GM12878 (cell line): Measurements from ENCODE around the gene PSMA7. TPM values are rescaled to one million over a fixed set of nuclear protein-coding genes. Genes with fewer than 3 reads are reported as not detected.

Experiments used
- ATAC-seq: fragments of 200-7000 bp; cut with Tn5 transposase; 3 replicates; pipeline ENCODE4 v1.9.1; 2020; ENCODE audit warnings: mild to moderate bottlenecking, moderate library complexity
- BruUV-seq: library from RNA; stranded (reverse); fragments of 400-500 nt; replicated peaks from 2 replicates; lab custom pipeline; 2021; lab: Mats Ljungman, UMichigan
- CTCF ChIA-PET: fragments of 300-600 bp; sonication (Branson Sonifier 250); formaldehyde crosslinking; extraction: SDS; loops from one replicate; lab custom pipeline; 2021; ENCODE audit warnings: inconsistent platforms; lab: Yijun Ruan, JAX
- POLR2A ChIA-PET: fragments of 350-600 bp; formaldehyde crosslinking; extraction: SDS; loops from one replicate; lab custom pipeline; 2021; ENCODE audit warnings: inconsistent platforms; lab: Charles Lee
- RAD21 ChIA-PET: fragments of 300-600 bp; sonication (Branson Sonifier 250); formaldehyde crosslinking; loops from one replicate; lab custom pipeline; 2023; ENCODE audit warnings: antibody characterized with exemption; ENCODE audit not compliant: unreplicated experiment; lab: Charles Lee
- SMC1A ChIA-PET: fragments of 300-600 bp; sonication (Branson Sonifier 250); formaldehyde crosslinking; loops from one replicate; lab custom pipeline; 2023; ENCODE audit not compliant: unreplicated experiment, uncharacterized antibody; lab: Charles Lee
- DNase-seq: peaks from one replicate; pipeline ENCODE4 v3.0.0-alpha.2; 2011; ENCODE audit warnings: low read depth, low spot score
- FAIRE-seq: peaks from 3 replicates; lab custom pipeline; 2011; peaks lifted over from hg19 to GRCh38; lab: Jason Lieb, UNC
- H2AFZ ChIP-seq: 2 replicates; pipeline ENCODE4 v1.6.0; 2011; ENCODE audit warnings: low read depth, low read length, control low read depth; ENCODE audit not compliant: control insufficient read depth
- H3K27ac ChIP-seq: 2 replicates; pipeline ENCODE4 v1.5.1; 2011; ENCODE audit warnings: control low read depth; ENCODE audit not compliant: control insufficient read depth, insufficient read depth
- H3K27me3 ChIP-seq, 2 experiments: replicated peaks in 1 of 2; 2 replicates each; pipeline versions ENCODE4 v1.6.0 to v1.6.1; 2011; ENCODE audit warnings: low read length in 1 of 2; ENCODE audit not compliant: control insufficient read depth in 2 of 2, insufficient read depth in 2 of 2
- H3K36me3 ChIP-seq, 2 experiments: 2 replicates each; pipeline ENCODE4 v1.5.1; 2011; ENCODE audit warnings: low read length in 1 of 2; ENCODE audit not compliant: control insufficient read depth in 2 of 2, insufficient read depth in 2 of 2
- H3K4me1 ChIP-seq: 2 replicates; pipeline ENCODE4 v1.6.1; 2011; ENCODE audit warnings: mild to moderate bottlenecking, low read length, moderate library complexity, mixed read lengths; ENCODE audit not compliant: control insufficient read depth, insufficient read depth
- H3K4me2 ChIP-seq: 2 replicates; pipeline ENCODE4 v1.6.0; 2011; ENCODE audit warnings: control low read depth; ENCODE audit not compliant: control insufficient read depth, insufficient read depth
- H3K4me3 ChIP-seq: fragments of 200-600 bp; sonication (generic); 2 replicates; pipeline ENCODE4 v1.5.1; 2016
- H3K79me2 ChIP-seq: 2 replicates; pipeline ENCODE4 v1.6.0; 2011; ENCODE audit warnings: low read length; ENCODE audit not compliant: control insufficient read depth, insufficient read depth
- H3K9ac ChIP-seq: 2 replicates; pipeline ENCODE4 v1.8.0; 2011; ENCODE audit warnings: low read length, control low read depth, mixed read lengths; ENCODE audit not compliant: control insufficient read depth, insufficient read depth
- H3K9me3 ChIP-seq: replicated peaks from 3 replicates; pipeline ENCODE4 v1.5.1; 2011; ENCODE audit warnings: mild to moderate bottlenecking, low read length; ENCODE audit not compliant: control insufficient read depth, insufficient read depth
- H4K20me1 ChIP-seq: 2 replicates; pipeline ENCODE4 v1.6.0; 2011; ENCODE audit not compliant: control insufficient read depth, insufficient read depth
- EZH2 ChIP-seq: IDR thresholded peaks from 2 replicates; pipeline ENCODE4 v1.6.1; 2012; ENCODE audit warnings: low read depth, mild to moderate bottlenecking, control low read depth, inconsistent platforms, low read length, borderline replicate concordance; ENCODE audit not compliant: control insufficient read depth
- IKZF1 ChIP-seq: fragments of 450-650 bp; conservative IDR thresholded peaks from 2 replicates; pipeline ENCODE4 v1.6.1; 2017; ENCODE audit warnings: antibody characterized with exemption, mild to moderate bottlenecking
- NFXL1 ChIP-seq: fragments of 450-650 bp; IDR thresholded peaks from 2 replicates; pipeline ENCODE4 v1.6.1; 2017; ENCODE audit warnings: antibody characterized with exemption, mild to moderate bottlenecking, borderline replicate concordance
- RCOR1 ChIP-seq: conservative IDR thresholded peaks from 2 replicates; pipeline ENCODE4 v1.6.1; 2012; ENCODE audit warnings: low read depth, low read length, improper control_type of control experiment
- SUZ12 ChIP-seq: fragments of 200-600 bp; sonication (generic); IDR thresholded peaks from one replicate; pipeline ENCODE4 v1.6.1; 2018; ENCODE audit warnings: antibody characterized with exemption, mild to moderate bottlenecking; ENCODE audit not compliant: unreplicated experiment
- ZNF274 ChIP-seq: IDR thresholded peaks from one replicate; pipeline ENCODE4 v1.8.0; 2011; ENCODE audit not compliant: insufficient read length, insufficient read depth
- ZSCAN29 ChIP-seq: fragments of 450-650 bp; IDR thresholded peaks from 2 replicates; pipeline ENCODE4 v1.6.1; 2017; ENCODE audit warnings: mild to moderate bottlenecking, moderate library complexity
- WGBS: methylation state at CpG from one replicate; pipeline ENCODE4 v1.1.6; 2016; ENCODE audit warnings: low lambda C conversion rate; ENCODE audit not compliant: insufficient replicate concordance, insufficient coverage; ENCODE audit errors: missing lambda C conversion rate; 5-methylcytosine and 5-hydroxymethylcytosine counted together
- in situ Hi-C: fragments of 300-500 bp; cut with MboI; formaldehyde crosslinking; loops from 9 replicates; pipeline ENCODE4 v1.14.3; 2018; ENCODE audit warnings: mixed read lengths
- intact Hi-C: fragments of 100-400 bp; cut with micrococcal nuclease; formaldehyde crosslinking; loops from one replicate; pipeline ENCODE4 v1.14.2; 2022; ENCODE audit not compliant: unreplicated experiment
- polyA plus RNA-seq, 11 experiments: library from polyadenylated mRNA; depleted of rRNA in 4 of 11; unstranded in 6 of 11; stranded (reverse) in 5 of 11; fragments of >200 nt; fragmentation: Nextera tagmentation in 4 of 11; fragmentation: Illumina TruSeq in 1 of 11; extraction: Ambion mirVana in 4 of 11; extraction: Trizol in 1 of 11; gene quantifications; 1 replicate in 1 of 11; 2 replicates in 10 of 11; pipeline versions ENCODE4 v1.2.1 to v1.2.3, GENCODE V29; 2011 to 2016; ENCODE audit warnings: inconsistent platforms in 2 of 11, missing spikeins in 2 of 11, low read depth in 1 of 11
- total RNA-seq, 4 experiments: library from RNA; depleted of rRNA in 3 of 4; stranded (reverse); fragments of >200 nt in 3 of 4; fragmentation: Illumina TruSeq in 1 of 4; extraction: Trizol in 1 of 4; gene quantifications; 2 replicates each; pipeline versions ENCODE4 v1.2.1 to v1.2.3, GENCODE V29; 2013 to 2021
- TF ChIP-seq, protein P1 (sequence below): fragments of 450-650 bp; formaldehyde crosslinking; IDR thresholded peaks from 2 replicates; pipeline ENCODE4 v1.5.0; 2022; ENCODE audit warnings: mild to moderate bottlenecking, missing genetic modification characterization
- TF ChIP-seq, protein P2 (sequence below), 3 experiments: IDR thresholded peaks in 2 of 3; conservative IDR thresholded peaks in 1 of 3; 2 replicates each; pipeline ENCODE4 v1.5.1; 2011; ENCODE audit warnings: low read depth in 3 of 3, low read length in 3 of 3, mild to moderate bottlenecking in 3 of 3, control low read depth in 2 of 3, moderate library complexity in 2 of 3, inconsistent platforms in 1 of 3, mixed read lengths in 1 of 3; ENCODE audit not compliant: control insufficient read depth in 2 of 3, insufficient read depth in 1 of 3; ENCODE audit errors: extremely low read depth in 1 of 3
- TF ChIP-seq, protein P3 (sequence below): fragments of 450-650 bp; IDR thresholded peaks from 2 replicates; pipeline ENCODE4 v1.6.1; 2014; ENCODE audit warnings: mild to moderate bottlenecking

Gene PSMA7
- total and polyA plus RNA-seq, 10 of the 15 experiments (the other 5 are each of a cell fraction or from before 2014, with no cell fraction given), result 216 to 857 (median 368) TPM

DNA sequence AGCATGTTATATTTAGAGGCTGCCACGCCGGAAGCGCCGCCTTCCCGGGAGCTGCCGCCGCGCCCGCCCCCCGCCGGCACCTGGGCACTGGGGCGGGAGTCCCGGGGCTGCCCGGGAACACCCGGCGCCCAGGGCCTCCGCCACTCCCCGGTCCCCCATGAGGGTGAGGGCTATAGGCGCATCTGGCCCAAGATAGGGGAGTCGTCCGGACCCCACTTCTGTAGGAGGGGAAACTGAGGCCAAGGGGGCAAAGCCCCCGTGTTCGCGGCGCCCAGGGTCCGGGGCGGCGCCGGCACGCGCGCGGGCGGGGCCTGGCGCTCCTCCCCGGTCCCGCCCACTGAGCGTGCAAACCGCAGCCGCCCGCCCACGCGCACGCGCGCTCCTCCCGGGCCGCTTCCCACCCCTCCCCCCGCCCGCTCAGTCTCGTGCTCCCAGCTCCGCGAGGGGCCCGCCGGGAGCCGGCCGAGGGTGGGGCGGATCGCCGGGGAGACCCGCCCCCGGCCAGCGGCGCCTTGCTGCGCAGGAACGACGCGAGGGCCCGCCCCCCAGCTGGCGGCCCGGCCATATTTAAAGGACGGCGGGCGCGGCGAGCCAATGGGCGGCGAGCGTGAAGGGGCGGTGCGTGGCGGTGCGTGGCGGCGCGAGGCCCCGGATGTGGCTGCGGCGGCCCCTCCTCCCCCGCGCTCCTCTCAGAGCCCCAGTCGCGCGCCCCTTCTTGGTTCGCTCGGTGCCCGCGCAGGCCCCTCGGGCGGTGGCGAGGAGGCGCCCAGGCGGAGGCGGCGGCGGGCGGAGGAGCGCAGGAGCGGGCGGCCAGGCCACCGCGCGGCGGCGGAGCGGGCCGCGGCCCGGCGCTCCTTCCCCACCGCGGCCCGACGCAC, 21.2 kb downstream of the PSMA7 start, which contains the start of gene LSM14B (continued):
- TF ChIP-seq, protein P1, sequence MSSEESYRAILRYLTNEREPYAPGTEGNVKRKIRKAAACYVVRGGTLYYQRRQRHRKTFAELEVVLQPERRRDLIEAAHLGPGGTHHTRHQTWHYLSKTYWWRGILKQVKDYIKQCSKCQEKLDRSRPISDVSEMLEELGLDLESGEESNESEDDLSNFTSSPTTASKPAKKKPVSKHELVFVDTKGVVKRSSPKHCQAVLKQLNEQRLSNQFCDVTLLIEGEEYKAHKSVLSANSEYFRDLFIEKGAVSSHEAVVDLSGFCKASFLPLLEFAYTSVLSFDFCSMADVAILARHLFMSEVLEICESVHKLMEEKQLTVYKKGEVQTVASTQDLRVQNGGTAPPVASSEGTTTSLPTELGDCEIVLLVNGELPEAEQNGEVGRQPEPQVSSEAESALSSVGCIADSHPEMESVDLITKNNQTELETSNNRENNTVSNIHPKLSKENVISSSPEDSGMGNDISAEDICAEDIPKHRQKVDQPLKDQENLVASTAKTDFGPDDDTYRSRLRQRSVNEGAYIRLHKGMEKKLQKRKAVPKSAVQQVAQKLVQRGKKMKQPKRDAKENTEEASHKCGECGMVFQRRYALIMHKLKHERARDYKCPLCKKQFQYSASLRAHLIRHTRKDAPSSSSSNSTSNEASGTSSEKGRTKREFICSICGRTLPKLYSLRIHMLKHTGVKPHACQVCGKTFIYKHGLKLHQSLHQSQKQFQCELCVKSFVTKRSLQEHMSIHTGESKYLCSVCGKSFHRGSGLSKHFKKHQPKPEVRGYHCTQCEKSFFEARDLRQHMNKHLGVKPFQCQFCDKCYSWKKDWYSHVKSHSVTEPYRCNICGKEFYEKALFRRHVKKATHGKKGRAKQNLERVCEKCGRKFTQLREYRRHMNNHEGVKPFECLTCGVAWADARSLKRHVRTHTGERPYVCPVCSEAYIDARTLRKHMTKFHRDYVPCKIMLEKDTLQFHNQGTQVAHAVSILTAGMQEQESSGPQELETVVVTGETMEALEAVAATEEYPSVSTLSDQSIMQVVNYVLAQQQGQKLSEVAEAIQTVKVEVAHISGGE (CRISPR knock-in tag), result no peak

DNA sequence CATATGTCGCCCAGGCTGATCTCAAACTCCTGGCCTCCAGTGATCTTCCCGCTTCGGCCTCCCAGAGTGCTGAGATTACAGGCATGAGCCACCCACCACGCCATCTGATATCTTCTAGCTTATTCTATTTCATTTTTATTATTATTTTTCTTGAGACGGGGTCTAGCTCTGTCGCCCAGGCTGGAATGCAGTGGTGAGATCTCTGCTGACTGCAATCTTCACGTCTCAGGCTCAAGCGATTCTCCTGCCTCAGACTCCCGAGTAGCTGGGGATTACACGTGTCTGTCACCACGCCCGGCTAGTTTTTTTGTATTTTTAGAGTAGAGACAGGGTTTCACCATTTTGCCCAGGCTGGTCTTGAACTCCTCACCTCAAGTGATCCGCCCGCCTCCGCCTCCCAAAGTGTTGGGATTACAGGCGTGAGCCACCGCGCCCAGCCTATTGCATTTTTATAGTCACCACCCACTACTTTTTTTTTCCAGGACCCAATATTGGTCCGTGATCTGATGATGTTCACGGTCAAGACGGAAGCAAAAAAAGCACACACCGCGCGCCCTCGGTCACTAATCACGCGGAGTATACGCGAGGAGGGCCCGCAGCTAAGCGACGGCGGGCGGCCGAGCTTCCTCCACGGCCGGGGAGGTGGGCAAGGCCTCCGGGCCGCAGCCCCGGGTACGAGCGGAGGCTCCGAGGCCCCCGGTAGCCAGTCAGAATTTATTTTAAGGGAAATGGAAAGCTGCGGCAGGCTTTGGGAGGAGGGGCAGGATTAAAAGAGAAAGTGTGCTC, 22.0 kb downstream of the PSMA7 start:
- Histone ChIP-seq H2AFZ (peak overlapping the region; percentile 86; the same call in 1 of the 2 replicates), H3K27me3 (no peaks in the 10 kb centered on the region), H3K36me3 (peaks cover 3% of the 10 kb centered on the region in 2 experiments), H3K79me2 (peaks cover 21% of the 10 kb centered on the region), H3K9ac (peak overlapping the region; percentile 78), H3K9me3 (no peaks in the 10 kb centered on the region; the same call in 2 of the 3 replicates), H3K4me3 (peak overlapping the region; percentile 91), H3K4me1 (no peaks in the 10 kb centered on the region; the same call in none of the 2 replicates), H3K27ac (peak overlapping the region; percentile 80), H4K20me1 (peaks cover 10% of the 10 kb centered on the region), H3K4me2 (peak overlapping the region; percentile 75)
- intact Hi-C loops (loop anchor here (5.0 to 10.0 kb wide), 4 partner anchors 64 to 264 kb away; partner anchors contain the start of genes MTG2 and RPS21), in situ Hi-C loops (loop anchor here (5.0 kb wide), 1 partner anchor 54 kb away; the partner anchor contains the start of gene TAF4)
- RAD21 ChIA-PET, result interaction anchor here (0.7 to 2.1 kb wide), 6 partner anchors 18 to 209 kb away, joined by 3 to 17 read pairs (median 4); partner anchors contain the start of gene TAF4
- SMC1A ChIA-PET, result interaction anchor here (1.1 to 1.8 kb wide), 5 partner anchors 9 to 54 kb away, joined by 3 to 7 read pairs (median 5); no protein-coding TSS in a partner anchor
- BruUV-seq, result TSS peak; percentile 79
- WGBS, result 11% methylated on average over 45 of the region's 45 CpGs
- ATAC-seq, result peak; percentile 43
- peak; percentile 64 for FAIRE-seq
- no peak for DNase-seq
- POLR2A ChIA-PET, result interaction anchor here (0.9 to 3.1 kb wide), 6 partner anchors 21 to 209 kb away, joined by 4 to 30 read pairs (median 6); partner anchors contain the start of genes PSMA7, SS18L1 and TAF4
- CTCF ChIA-PET, result interaction anchor here (1.2 kb wide), 1 partner anchor 110 kb away, joined by 6 read pairs; no protein-coding TSS in a partner anchor
- TF ChIP-seq EZH2 (no peak), ZNF274 (no peak), ZSCAN29 (no peak), NFXL1 (no peak), SUZ12 (no peak), RCOR1 (no peak), IKZF1 (no peak)
- TF ChIP-seq, protein P2, sequence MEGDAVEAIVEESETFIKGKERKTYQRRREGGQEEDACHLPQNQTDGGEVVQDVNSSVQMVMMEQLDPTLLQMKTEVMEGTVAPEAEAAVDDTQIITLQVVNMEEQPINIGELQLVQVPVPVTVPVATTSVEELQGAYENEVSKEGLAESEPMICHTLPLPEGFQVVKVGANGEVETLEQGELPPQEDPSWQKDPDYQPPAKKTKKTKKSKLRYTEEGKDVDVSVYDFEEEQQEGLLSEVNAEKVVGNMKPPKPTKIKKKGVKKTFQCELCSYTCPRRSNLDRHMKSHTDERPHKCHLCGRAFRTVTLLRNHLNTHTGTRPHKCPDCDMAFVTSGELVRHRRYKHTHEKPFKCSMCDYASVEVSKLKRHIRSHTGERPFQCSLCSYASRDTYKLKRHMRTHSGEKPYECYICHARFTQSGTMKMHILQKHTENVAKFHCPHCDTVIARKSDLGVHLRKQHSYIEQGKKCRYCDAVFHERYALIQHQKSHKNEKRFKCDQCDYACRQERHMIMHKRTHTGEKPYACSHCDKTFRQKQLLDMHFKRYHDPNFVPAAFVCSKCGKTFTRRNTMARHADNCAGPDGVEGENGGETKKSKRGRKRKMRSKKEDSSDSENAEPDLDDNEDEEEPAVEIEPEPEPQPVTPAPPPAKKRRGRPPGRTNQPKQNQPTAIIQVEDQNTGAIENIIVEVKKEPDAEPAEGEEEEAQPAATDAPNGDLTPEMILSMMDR (IDR thresholded peaks at IDR 0.05 in 2 of 3, conservative IDR thresholded peaks at IDR 0.05 in 1 of 3; ENCODE audit: control insufficient read depth in 2 of 3, extremely low read depth in 1 of 3, insufficient read depth in 1 of 3, low read depth in 3 of 3, low read length in 3 of 3), result no peak
- TF ChIP-seq, protein P3, sequence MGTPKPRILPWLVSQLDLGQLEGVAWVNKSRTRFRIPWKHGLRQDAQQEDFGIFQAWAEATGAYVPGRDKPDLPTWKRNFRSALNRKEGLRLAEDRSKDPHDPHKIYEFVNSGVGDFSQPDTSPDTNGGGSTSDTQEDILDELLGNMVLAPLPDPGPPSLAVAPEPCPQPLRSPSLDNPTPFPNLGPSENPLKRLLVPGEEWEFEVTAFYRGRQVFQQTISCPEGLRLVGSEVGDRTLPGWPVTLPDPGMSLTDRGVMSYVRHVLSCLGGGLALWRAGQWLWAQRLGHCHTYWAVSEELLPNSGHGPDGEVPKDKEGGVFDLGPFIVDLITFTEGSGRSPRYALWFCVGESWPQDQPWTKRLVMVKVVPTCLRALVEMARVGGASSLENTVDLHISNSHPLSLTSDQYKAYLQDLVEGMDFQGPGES, result no peak
